GM08714 (cell line): ENCODE results near the gene MECP2.

Experiments
- H3K4me3 ChIP-seq: fragments of 200-500 bp; sonication (Bioruptor generic); 2 replicates; pipeline ENCODE4 v1.5.1; 2014; ENCODE audit warnings: mild to moderate bottlenecking, low read length, inconsistent platforms
- ZNF274 ChIP-seq: IDR thresholded peaks from 2 replicates; pipeline ENCODE4 v1.6.1; 2012; ENCODE audit warnings: mild to moderate bottlenecking, low read depth, low read length

MECP2 gene

DNA sequence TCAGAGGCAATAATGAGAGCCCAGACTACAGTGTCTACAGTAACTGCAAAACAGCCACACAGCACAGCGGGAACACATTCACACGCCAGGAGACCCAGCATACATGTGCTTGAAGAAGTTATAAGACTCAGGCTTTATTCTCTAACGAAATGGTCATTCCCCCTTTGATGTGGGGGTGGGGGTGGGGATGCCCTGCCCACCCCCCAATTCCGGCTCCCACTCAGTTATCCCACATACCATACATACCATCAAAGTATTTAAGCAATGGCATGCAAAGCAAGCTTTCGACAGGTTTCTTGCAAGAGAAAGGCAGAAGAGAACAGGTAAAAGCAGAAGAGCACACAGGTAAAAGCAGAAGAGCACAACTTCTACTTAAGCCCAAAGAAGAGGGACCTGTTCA lies 3.6 kb downstream of the MECP2 start:
- TF ChIP-seq ZNF274 = no peak
- H3K4me3 ChIP-seq = no peak overlapping the region

DNA sequence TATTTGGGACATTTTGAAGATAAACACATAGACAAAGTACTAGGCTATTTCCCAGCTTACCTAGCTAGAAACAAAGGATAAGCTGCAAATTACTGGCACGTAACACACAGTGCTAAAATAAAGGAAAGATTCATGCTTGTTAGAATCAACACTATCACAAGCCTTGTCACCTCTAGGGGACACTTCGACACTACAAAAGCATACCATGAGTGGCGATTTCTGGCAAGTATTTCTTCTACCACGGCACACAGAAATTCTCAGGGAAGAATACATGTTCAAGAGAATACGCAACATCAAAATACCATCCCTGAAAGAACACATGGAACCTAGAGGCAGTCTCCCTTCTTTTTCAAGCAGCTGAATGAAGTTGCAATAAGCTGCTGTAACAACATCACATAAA lies 5.1 kb downstream of the MECP2 start:
- H3K4me3 ChIP-seq = no peak overlapping the region

DNA sequence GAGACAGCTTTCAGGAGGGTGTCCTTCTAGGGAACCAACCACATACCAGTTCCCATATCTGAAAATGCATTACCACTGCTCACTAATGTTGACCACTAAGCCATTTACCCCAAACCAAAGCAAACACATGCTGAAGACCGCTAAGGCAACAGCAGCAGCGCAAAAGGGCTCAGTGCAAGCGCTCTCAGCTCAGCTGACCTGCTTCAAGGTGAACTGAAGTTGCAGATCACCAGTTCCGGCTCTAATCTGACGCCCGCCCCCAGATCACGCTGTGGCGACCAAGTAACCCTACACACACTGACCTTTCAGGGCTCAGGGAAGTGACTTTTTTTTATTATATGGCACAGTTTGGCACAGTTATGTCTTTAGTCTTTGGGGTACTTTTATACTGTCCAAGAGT lies 5.8 kb downstream of the MECP2 start:
- H3K4me3 ChIP-seq = no peak overlapping the region
- no peak for TF ChIP-seq ZNF274

More for the DNA sequence above, 5.1 kb downstream of the MECP2 start:
- no peak for TF ChIP-seq ZNF274

DNA sequence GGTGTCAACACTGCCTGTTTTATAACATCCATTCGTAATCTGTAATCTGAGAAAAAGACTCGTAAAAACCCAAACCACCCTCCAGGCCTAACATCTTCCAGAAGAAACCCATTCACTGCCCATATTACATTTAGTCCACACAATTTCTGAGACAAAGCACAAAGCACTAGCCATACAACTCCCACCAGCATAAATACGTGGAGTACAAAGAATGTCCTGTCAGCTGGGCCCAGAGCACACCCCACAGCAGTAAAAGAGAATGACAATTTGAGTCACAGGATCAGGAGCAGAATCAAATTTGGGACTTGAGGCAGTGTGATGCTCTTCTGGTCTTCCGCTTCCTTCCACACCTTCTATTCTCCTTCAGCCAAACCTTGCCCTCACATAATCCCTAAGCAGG lies 6.8 kb downstream of the MECP2 start:
- H3K4me3 ChIP-seq = no peak overlapping the region
- no peak for TF ChIP-seq ZNF274

DNA sequence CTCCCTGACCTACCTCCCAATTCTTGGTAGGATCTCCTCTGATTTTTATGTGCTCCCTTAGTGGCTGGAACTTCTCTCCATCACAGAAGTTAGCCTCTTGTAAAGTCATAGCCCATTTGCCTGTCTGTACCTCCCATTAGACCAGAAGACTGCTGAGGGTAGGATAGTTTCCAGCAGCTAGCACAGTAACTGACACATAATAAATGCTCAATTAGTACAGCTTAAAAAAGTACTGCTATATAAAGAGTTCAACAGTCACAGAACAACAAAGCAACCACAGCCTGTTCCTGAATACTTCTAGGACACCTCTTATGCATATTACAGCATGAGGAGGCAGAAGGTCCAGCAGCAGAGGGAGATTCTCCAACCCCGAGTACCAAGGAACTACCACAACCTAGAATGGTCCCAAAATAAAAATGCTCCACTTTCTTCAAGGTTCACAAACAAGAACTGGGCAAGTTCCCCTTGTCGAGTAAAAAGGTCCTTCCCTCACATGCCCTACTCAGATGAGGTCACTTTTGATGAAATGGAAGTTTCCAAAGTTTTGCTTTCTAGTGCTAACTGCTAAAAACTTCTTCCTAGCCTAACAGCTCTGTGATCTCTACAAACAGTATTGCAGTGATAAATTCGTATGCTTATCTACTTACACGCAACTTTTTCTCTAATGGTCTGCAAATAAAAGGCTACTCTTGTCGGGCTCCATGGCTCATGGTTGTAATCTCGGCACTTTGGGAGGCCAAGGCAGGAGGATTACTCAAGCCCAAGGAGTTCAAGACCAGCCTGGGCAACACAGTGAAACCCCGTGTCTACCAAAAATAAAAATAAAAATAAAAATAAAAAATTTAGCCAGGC lies 12.8 kb downstream of the MECP2 start:
- no peak overlapping the region for H3K4me3 ChIP-seq
- TF ChIP-seq ZNF274 = no peak

DNA sequence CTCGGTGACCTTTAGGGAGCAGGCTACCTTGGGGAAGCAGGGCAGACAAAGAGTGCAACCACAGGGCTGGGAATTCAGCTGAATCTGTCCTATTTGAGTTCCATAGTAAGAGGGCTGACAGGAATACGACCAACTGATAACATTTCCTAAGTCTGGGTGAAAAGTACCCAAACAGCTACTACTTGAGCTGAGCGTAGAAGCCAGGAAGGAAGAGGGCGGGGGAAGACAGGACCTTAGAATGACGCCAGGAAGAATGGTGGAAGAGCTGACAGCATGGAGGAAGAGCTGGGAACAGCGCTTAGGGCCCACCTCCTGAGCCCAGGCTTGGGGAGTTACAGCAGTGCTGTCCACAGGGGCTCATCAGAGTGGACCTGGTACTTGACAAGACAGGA lies 14.4 kb downstream of the MECP2 start:
- H3K4me3 ChIP-seq = no peak overlapping the region
- TF ChIP-seq ZNF274 = no peak

DNA sequence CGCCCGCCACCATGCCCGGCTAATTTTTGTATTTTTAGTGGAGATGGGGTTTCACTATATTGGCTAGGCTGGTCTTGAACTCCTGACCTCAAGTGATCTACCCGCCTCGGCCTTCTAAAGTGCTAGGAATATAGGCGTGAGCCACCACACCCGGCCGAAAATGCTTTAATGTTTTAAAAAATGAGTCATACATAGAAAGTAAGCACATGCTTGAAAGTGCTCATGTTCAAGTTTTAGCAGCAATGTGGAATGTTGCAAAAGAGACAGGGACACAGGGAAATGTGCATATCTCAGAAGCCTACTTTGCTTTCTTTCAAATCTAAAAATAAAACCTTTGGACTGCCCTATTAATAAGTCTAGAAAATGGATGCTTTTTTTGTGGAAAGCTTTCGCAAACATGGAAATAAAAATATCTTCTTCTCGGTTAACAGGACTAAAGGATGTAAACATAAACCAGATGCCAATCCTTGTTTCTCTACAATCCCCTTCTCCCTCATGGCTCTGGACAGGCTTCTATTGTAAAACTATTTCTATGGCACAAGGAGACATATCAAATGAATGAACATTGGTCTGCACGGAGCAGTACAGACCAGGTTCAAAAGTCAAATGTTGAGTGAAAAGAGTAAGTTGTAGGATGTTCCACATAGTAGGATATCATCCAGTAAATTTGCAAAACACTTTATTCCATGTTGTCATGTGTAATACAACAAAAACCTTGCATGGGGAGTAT lies 15.0 kb downstream of the MECP2 start:
- TF ChIP-seq ZNF274 = no peak

DNA sequence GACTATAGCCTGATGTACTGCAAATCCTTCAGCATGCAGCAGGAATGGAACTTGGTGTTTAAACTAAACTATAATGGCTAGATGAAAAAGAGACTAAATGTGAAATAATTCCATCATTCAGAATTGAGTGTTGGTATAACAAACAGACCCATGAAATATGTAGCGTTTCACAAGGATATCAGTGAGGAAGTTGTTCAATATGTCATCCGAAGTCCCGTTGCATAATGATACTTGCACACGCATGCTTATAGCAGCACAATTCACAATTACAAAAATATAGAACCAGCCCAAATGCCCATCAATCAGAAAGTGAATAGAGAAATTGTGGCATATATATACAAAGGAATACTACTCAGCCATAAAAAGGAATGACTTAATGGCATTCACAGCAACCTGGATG lies 20.4 kb downstream of the MECP2 start:
- H3K4me3 ChIP-seq = no peak overlapping the region
- no peak for TF ChIP-seq ZNF274

More for the DNA sequence above, 15.0 kb downstream of the MECP2 start:
- no peak overlapping the region for H3K4me3 ChIP-seq

DNA sequence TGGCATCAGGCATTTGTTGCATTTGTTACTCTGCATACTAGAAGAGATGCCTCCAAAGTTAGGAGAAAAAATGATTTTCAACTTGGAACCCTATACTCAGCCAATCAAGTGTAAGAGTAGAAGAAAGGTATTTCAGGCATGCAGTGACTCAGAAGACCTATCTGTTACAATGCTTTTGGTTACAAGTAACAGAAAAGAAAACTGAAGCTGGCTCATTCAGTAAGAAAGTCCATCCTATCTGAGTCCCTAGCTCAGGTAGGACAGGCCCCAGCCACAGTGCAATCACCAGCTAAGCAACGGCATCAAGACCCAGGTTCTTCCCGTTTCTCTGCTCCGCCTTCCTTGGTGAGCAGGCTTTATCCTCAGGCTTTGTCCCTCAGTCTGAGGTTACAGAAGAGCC lies 23.3 kb downstream of the MECP2 start:
- TF ChIP-seq ZNF274 = no peak
- no peak overlapping the region for H3K4me3 ChIP-seq

DNA sequence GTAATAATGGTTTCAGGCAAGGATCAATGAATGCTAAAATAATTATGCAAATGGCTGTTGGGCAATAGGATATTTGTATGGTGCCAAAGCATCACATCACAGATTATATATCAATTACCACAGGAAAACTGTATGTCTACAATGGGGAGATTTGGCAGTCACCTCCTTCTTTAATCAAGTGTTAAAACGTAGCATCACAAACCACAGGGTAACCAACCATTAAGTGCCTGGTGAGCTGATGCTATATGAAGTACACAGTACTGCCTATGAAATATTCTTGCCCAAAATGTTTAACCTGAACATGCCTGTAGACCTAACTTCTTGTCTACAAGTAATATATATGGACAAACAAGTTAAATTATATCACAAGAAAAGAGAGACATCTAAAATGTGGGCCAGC lies 25.3 kb downstream of the MECP2 start:
- no peak overlapping the region for H3K4me3 ChIP-seq
- TF ChIP-seq ZNF274 = no peak

DNA sequence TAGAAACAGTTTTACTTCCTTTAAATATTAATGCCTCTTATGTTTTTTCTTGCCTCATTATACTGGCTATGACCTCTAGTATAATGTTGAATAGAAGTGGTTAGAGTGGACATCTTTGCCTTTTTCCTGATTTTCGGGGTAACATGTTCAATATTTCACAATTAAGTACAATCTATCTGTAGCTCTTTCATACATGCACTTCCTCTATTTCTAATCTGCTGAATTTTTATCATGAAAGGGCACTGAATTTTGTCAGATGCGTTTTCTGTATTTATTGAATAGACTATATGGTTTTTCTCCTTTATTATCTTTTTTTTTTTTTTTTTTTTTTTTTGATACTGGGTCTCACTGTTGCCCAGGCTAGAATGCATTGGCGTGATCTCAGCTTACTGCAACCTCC lies 29.0 kb downstream of the MECP2 start:
- TF ChIP-seq ZNF274 = no peak
- no peak overlapping the region for H3K4me3 ChIP-seq

DNA sequence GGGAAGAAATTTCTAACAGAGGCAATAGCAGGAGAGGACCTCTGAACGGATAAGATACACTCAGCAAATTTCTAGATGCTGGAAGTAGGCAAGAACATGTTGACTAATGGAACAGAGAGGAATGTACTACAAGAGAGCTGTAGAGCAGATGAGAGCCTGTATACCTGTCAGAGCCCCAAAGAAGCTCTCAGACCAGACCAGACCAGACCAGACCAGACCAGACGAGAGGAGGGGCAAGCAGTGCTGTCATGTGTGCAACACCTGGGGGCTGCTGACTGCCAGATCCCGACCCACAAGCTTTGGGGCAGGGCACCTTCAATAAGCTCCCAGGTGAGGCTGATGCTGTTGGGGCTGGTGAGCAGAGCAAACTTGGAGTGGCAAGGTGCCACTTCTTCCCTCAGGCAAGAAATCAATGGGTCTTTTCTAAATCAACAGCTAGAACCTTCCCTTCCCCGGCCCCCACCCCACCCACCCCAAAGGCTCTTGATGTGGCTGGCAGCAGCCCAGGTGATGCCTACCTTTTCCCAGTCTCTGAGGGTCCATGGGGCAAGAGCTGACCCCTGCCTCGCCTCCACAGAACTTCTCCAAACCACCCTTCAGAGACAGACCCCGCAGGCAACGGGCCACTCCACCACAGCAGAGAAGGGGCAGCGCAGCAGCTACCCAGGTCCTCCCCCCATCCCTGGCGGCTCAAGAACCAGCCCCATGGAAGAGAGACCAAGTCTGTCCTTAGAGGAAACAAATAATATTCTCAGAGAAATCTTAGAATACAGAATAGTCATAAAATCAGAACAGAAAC lies 32.7 kb downstream of the MECP2 start:
- TF ChIP-seq ZNF274 = no peak
- H3K4me3 ChIP-seq = no peak overlapping the region

DNA sequence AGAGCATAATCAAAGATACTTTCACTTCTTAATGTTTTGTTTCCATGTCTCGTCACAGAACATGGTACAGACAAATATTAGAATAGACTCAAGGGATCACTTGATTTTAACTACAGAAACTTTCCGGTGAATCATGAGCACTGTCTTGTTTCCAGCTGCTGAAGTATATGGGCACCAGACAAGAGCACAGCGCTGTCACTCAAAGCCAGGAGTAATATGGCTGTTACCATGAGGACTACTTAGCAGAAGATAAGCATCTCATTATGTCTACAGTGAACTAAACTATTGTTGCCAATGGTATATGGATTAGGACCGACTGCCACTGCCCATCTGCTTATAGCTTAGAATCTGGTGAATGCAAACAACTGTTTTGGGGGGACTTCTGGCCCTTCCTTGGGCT lies 34.3 kb downstream of the MECP2 start:
- H3K4me3 ChIP-seq = no peak overlapping the region
- no peak for TF ChIP-seq ZNF274

DNA sequence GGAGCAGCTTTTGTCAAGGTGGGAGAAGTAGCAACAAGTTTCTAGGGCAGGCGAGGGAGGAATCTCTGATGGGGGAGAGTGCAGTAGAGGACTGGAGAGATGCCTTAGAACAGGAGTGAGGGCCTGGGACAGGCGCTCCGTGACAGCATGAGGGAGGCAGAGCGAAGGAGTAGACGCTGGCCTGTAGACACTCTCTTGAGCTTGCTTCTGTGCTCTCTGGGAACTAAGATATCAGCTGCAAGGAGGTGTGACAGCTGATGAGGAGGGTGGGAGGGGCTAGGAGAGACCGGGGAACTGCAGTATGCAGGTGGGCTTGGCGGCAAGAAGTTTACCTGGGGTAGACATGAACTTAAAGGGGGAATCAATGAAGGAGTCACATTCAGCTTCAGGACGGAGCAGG lies 35.7 kb downstream of the MECP2 start:
- TF ChIP-seq ZNF274 = no peak

More for the DNA sequence above, 35.7 kb downstream of the MECP2 start:
- no peak overlapping the region for H3K4me3 ChIP-seq
